Astrocyte (in vitro differentiated cells and primary cell): Measurements from ENCODE around the gene HNF1B. TPM values are rescaled to one million over a fixed set of nuclear protein-coding genes. Genes with fewer than 3 reads are reported as not detected.

Experiments used
- DNase-seq: peaks from one replicate; pipeline ENCODE4 v3.0.0-alpha.2; 2010; ENCODE audit warnings: low read depth
- FAIRE-seq: peaks from 2 replicates; lab custom pipeline; 2011; peaks lifted over from hg19 to GRCh38; lab: Jason Lieb, UNC
- H2AFZ ChIP-seq: 2 replicates; pipeline ENCODE4 v1.6.0; 2012; ENCODE audit warnings: low read depth, low read length, inconsistent platforms
- H3K27ac ChIP-seq: 2 replicates; pipeline ENCODE4 v1.5.1; 2011; ENCODE audit warnings: low read depth, low read length, inconsistent platforms
- H3K27me3 ChIP-seq: 2 replicates; pipeline ENCODE4 v1.6.0; 2011; ENCODE audit warnings: low read length, inconsistent platforms; ENCODE audit not compliant: insufficient read depth
- H3K36me3 ChIP-seq: 2 replicates; pipeline ENCODE4 v1.5.1; 2011; ENCODE audit warnings: low read length, inconsistent platforms; ENCODE audit not compliant: insufficient read depth
- H3K4me1 ChIP-seq: 2 replicates; pipeline ENCODE4 v1.5.1; 2011; ENCODE audit warnings: low read length, inconsistent platforms; ENCODE audit not compliant: insufficient read depth
- H3K4me2 ChIP-seq: 2 replicates; pipeline ENCODE4 v1.6.0; 2012; ENCODE audit warnings: low read length, inconsistent platforms
- H3K4me3 ChIP-seq: 2 replicates; pipeline ENCODE4 v1.5.1; 2011; ENCODE audit warnings: low read depth, mild to moderate bottlenecking, low read length, inconsistent platforms; ENCODE audit not compliant: insufficient read depth
- H3K79me2 ChIP-seq: 2 replicates; pipeline ENCODE4 v1.6.0; 2012; ENCODE audit warnings: mild to moderate bottlenecking, low read length, inconsistent platforms; ENCODE audit not compliant: insufficient read depth
- H3K9ac ChIP-seq: 2 replicates; pipeline ENCODE4 v1.6.0; 2012; ENCODE audit warnings: mild to moderate bottlenecking, low read length, inconsistent platforms
- H3K9me3 ChIP-seq: 2 replicates; pipeline ENCODE4 v1.5.1; 2012; ENCODE audit warnings: low read depth, mild to moderate bottlenecking, low read length, inconsistent platforms; ENCODE audit not compliant: insufficient read depth
- H4K20me1 ChIP-seq: 2 replicates; pipeline ENCODE4 v1.6.0; 2012; ENCODE audit warnings: low read length, inconsistent platforms; ENCODE audit not compliant: insufficient read depth
- H3K27ac Mint-ChIP-seq: one replicate; pipeline ENCODE4 v1.8.0; 2021; ENCODE audit warnings: mild to moderate bottlenecking, mixed read lengths; ENCODE audit not compliant: unreplicated experiment
- H3K27me3 Mint-ChIP-seq: one replicate; pipeline ENCODE4 v1.8.0; 2021; ENCODE audit warnings: low read depth, mixed read lengths; ENCODE audit not compliant: unreplicated experiment
- H3K36me3 Mint-ChIP-seq: one replicate; pipeline ENCODE4 v1.8.0; 2021; ENCODE audit warnings: low read depth, mixed read lengths; ENCODE audit not compliant: unreplicated experiment
- H3K4me1 Mint-ChIP-seq: one replicate; pipeline ENCODE4 v1.8.0; 2021; ENCODE audit warnings: low read depth, mixed read lengths; ENCODE audit not compliant: unreplicated experiment
- H3K4me3 Mint-ChIP-seq: one replicate; pipeline ENCODE4 v1.8.0; 2021; ENCODE audit warnings: mild to moderate bottlenecking, moderate library complexity, mixed read lengths; ENCODE audit not compliant: unreplicated experiment
- H3K9me3 Mint-ChIP-seq: one replicate; pipeline ENCODE4 v1.8.0; 2021; ENCODE audit warnings: mild to moderate bottlenecking, mixed read lengths; ENCODE audit not compliant: unreplicated experiment
- EZH2 ChIP-seq: IDR thresholded peaks from 2 replicates; pipeline ENCODE4 v1.6.1; 2012; ENCODE audit warnings: mild to moderate bottlenecking, low read length, inconsistent platforms; ENCODE audit not compliant: insufficient read depth
- total RNA-seq: library from RNA; stranded (reverse); gene quantifications from 2 replicates; pipeline ENCODE4 v1.2.1, GENCODE V29; 2021
- TF ChIP-seq, protein P1 (sequence below): IDR thresholded peaks from 2 replicates; pipeline ENCODE4 v1.5.1; 2011; ENCODE audit warnings: low read depth, mild to moderate bottlenecking, inconsistent platforms, low read length, moderate library complexity; ENCODE audit not compliant: insufficient read depth

The HNF1B gene
- total RNA-seq, 1 donor from 2014 or later: 15.6 TPM

DNA sequence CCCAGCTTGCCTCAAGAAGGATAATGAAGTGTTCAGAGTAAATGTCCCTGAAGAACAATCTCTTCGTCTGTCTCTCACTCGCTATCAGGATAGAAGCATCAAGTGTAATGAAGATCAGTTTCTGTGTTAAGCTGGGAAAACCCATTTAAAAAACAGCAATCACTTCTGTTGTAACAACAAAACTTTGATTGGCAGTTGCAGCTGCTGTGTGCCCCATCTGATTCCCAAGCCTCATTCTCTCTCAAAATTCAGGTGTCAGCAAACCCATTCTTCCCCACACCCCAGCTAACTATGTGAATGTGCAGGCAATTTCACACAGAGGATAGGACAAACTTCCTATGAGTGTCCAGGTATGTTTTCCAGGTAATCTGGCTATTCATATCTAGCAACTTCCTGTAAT lies 2.4 kb upstream of the HNF1B start:
- Histone ChIP-seq H3K79me2 (no peaks in the 10 kb centered on the region), H2AFZ (no peak overlapping the region), H4K20me1 (no peaks in the 10 kb centered on the region), H3K27me3 (peaks cover 52% of the 10 kb centered on the region), H3K4me1 (peaks cover 20% of the 10 kb centered on the region), H3K4me2 (no peak overlapping the region), H3K9ac (no peak overlapping the region), H3K4me3 (no peak overlapping the region), H3K9me3 (no peaks in the 10 kb centered on the region), H3K27ac (no peak overlapping the region), H3K36me3 (no peaks in the 10 kb centered on the region)
- TF ChIP-seq EZH2: no peak
- TF ChIP-seq, protein P1, sequence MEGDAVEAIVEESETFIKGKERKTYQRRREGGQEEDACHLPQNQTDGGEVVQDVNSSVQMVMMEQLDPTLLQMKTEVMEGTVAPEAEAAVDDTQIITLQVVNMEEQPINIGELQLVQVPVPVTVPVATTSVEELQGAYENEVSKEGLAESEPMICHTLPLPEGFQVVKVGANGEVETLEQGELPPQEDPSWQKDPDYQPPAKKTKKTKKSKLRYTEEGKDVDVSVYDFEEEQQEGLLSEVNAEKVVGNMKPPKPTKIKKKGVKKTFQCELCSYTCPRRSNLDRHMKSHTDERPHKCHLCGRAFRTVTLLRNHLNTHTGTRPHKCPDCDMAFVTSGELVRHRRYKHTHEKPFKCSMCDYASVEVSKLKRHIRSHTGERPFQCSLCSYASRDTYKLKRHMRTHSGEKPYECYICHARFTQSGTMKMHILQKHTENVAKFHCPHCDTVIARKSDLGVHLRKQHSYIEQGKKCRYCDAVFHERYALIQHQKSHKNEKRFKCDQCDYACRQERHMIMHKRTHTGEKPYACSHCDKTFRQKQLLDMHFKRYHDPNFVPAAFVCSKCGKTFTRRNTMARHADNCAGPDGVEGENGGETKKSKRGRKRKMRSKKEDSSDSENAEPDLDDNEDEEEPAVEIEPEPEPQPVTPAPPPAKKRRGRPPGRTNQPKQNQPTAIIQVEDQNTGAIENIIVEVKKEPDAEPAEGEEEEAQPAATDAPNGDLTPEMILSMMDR: no peak
- Mint-ChIP-seq H3K9me3 (peaks cover 2% of the 10 kb centered on the region), H3K27me3 (peaks cover 53% of the 10 kb centered on the region), H3K4me1 (peaks cover 4% of the 10 kb centered on the region), H3K36me3 (peaks cover 2% of the 10 kb centered on the region), H3K4me3 (no peak overlapping the region), H3K27ac (no peak overlapping the region)
- FAIRE-seq (no peak), DNase-seq (no peak)

DNA sequence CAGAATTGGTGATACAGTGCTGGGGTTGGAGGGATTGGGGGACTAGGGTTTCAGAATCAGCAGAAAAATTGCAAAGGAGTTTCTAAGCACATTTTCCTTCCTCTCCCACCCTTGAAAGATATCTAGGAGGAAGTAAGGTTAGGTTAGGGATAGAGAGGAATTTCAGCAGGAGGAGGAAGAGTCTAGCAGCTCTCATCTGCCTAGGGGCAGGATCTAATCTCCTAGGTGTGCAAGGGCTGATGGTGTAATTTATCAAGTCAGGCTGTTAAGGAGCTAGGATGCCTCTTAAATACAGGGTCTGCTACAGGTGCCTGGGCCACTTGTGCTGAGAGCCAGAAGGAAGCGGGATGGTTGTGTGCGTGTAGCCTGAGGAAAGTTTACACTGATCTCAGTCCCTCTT lies 1.8 kb upstream of the HNF1B start:
- H3K4me3 ChIP-seq: no peak overlapping the region
- H4K20me1 ChIP-seq: no peaks in the 10 kb centered on the region
- H2AFZ ChIP-seq: no peak overlapping the region
- TF ChIP-seq, protein P1: no peak
- no peak for TF ChIP-seq EZH2
- H3K4me2 ChIP-seq: no peak overlapping the region
- no peak for FAIRE-seq
- H3K27ac ChIP-seq: no peak overlapping the region
- H3K27me3 Mint-ChIP-seq: peaks cover 55% of the 10 kb centered on the region
- H3K27ac Mint-ChIP-seq: no peak overlapping the region
- H3K4me1 Mint-ChIP-seq: peaks cover 2% of the 10 kb centered on the region
- H3K4me3 Mint-ChIP-seq: peak overlapping the region; percentile 86
- H3K36me3 ChIP-seq: no peaks in the 10 kb centered on the region
- H3K9me3 ChIP-seq: no peaks in the 10 kb centered on the region
- H3K9ac ChIP-seq: no peak overlapping the region
- peaks cover 21% of the 10 kb centered on the region for H3K4me1 ChIP-seq
- peaks cover 58% of the 10 kb centered on the region for H3K27me3 ChIP-seq
- H3K9me3 Mint-ChIP-seq: peaks cover 2% of the 10 kb centered on the region
- H3K79me2 ChIP-seq: no peaks in the 10 kb centered on the region
- H3K36me3 Mint-ChIP-seq: peaks cover 2% of the 10 kb centered on the region
- no peak for DNase-seq

DNA sequence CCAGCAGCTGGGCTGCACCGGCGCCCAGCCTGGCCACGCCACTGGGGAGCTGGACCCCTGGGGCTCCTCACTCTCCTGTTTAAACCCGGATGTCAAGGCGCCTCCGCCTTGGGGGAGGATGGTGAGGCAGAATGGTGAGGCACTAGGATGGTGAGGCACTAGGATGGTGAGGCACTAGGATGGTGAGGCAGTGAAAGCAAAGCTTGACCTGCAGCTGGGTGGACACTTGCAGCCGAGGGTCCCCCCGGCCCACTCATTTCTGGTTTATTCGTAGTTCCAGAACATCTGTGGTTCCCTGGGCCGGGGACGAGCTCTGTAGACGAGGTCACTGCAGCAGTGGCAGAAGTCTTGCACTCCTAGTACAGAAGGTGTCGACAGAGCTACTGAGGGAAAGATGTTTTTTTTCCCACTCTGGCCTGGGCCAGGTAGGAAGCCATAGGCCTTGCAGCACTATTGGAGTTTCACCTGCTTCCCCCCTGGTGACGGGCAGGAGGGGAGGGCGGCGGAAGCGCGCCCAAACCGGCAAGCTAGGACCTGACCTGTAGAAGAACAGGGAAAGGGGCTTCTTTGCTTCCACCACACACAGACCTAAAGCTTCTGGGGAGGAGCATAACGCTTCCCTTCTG lies 1.1 kb upstream of the HNF1B start:
- Mint-ChIP-seq H3K4me3 (peak overlapping the region; percentile 86), H3K9me3 (peaks cover 2% of the 10 kb centered on the region)

More for the DNA sequence above, 1.1 kb upstream of the HNF1B start:
- no peaks in the 10 kb centered on the region for H3K79me2 ChIP-seq
- peak overlapping the region; percentile 50 for H3K4me2 ChIP-seq
- H3K9ac ChIP-seq: no peak overlapping the region
- H3K27me3 Mint-ChIP-seq: peaks cover 61% of the 10 kb centered on the region
- H3K27me3 ChIP-seq: peaks cover 65% of the 10 kb centered on the region
- no peaks in the 10 kb centered on the region for H3K9me3 ChIP-seq
- H3K4me3 ChIP-seq: no peak overlapping the region
- DNase-seq (no peak), FAIRE-seq (no peak)
- no peak for TF ChIP-seq EZH2
- TF ChIP-seq, protein P1: no peak
- no peaks in the 10 kb centered on the region for H3K36me3 ChIP-seq
- H3K27ac ChIP-seq: no peak overlapping the region
- peaks cover 2% of the 10 kb centered on the region for H3K4me1 Mint-ChIP-seq
- H3K4me1 ChIP-seq: peaks cover 21% of the 10 kb centered on the region
- H3K27ac Mint-ChIP-seq: peak overlapping the region; percentile 41
- H2AFZ ChIP-seq: no peak overlapping the region
- no peaks in the 10 kb centered on the region for H4K20me1 ChIP-seq
- H3K36me3 Mint-ChIP-seq: peaks cover 2% of the 10 kb centered on the region
